Measurements from ENCODE around the gene ACAN. TPM values are rescaled to one million over a fixed set of nuclear protein-coding genes. Genes with fewer than 3 reads are reported as not detected.
A peak's percentile ranks its signal among the peaks of the same experiment; 100 is the strongest.

The ACAN gene
- total RNA-seq, 1 experiment from 2014 or later: 0.50 TPM

GRCh38 chr15:88834211-88834812, 31.1 kb downstream of the ACAN start:
- Histone ChIP-seq H3K56ac (ENCODE audit: insufficient read length, low read depth, low read length) (no peak overlapping the region), H2AFZ (ENCODE audit: low read length) (no peak overlapping the region), H4K20me1 (ENCODE audit: control insufficient read depth, insufficient read depth, insufficient read length) (no peaks in the 10 kb centered on the region), H4K8ac (replicated peaks; ENCODE audit: insufficient read length, low read depth, low read length) (no peak overlapping the region), H3K4ac (ENCODE audit: low read depth, low read length) (no peak overlapping the region), H3K9me3 (ENCODE audit: control insufficient read depth, low read depth, low read length) (no peaks in the 10 kb centered on the region), H3K79me1 (ENCODE audit: insufficient read depth, low read depth, low read length, poor library complexity, severe bottlenecking) (no peaks in the 10 kb centered on the region), H3K4me1 (ENCODE audit: insufficient read depth, low read length) (no peaks in the 10 kb centered on the region), H3K27me3 (ENCODE audit: insufficient read depth, low read length) (no peaks in the 10 kb centered on the region), H3K9ac (ENCODE audit: extremely low read depth, insufficient read length, low read length) (no peak overlapping the region), H3T11ph (ENCODE audit: low read length) (no peak overlapping the region), H3K27ac (ENCODE audit: insufficient read length, low read depth, low read length) (no peak overlapping the region), H3K4me2 (ENCODE audit: insufficient read depth, insufficient read length, low read length) (no peak overlapping the region), H4K91ac (ENCODE audit: insufficient read length, low read depth, low read length) (no peak overlapping the region), H2BK20ac (ENCODE audit: low read depth, low read length, poor library complexity, severe bottlenecking) (no peak overlapping the region), H2BK15ac (ENCODE audit: low read depth, low read length) (no peak overlapping the region), H3K23ac (ENCODE audit: insufficient read length, low read depth, low read length) (no peak overlapping the region), H2AK5ac (ENCODE audit: insufficient read length, low read length) (no peak overlapping the region), H3K14ac (ENCODE audit: insufficient read depth, low read length) (no peak overlapping the region), H2BK5ac (ENCODE audit: insufficient read length, low read length) (no peak overlapping the region), H4K5ac (ENCODE audit: insufficient read length, low read depth, low read length) (no peak overlapping the region), H3K23me2 (ENCODE audit: insufficient read length, low read depth, low read length, poor library complexity, severe bottlenecking) (no peaks in the 10 kb centered on the region), H3K18ac (ENCODE audit: insufficient read length, low read depth, low read length) (no peak overlapping the region), H2BK12ac (ENCODE audit: insufficient read length, low read depth, low read length) (no peak overlapping the region), H3K79me2 (ENCODE audit: insufficient read depth, low read length) (no peaks in the 10 kb centered on the region), H2BK120ac (ENCODE audit: low read depth, low read length, poor library complexity, severe bottlenecking) (no peak overlapping the region)
- H3K9me3 Mint-ChIP-seq: no peaks in the 10 kb centered on the region
- WGBS (ENCODE audit: extremely low coverage, insufficient read length, low lambda C conversion rate): no CpG with 5 or more reads among the region's 14 CpGs
- no peak overlapping the region; a peak in 1 of 7 replicates for H3K27ac Mint-ChIP-seq
- H3K27me3 Mint-ChIP-seq (ENCODE audit: low read depth): peaks cover 7% of the 10 kb centered on the region
- peaks cover 3 to 8% of the 10 kb centered on the region in 2 experiments; a peak in 2 of 4 replicates for H3K4me1 Mint-ChIP-seq
- H3K36me3 Mint-ChIP-seq (ENCODE audit: insufficient read depth in 1 of 3, low read depth in 3 of 3): no peaks in the 10 kb centered on the region
- H3K4me3 Mint-ChIP-seq: no peak overlapping the region
- peak; percentile 72 for DNase-seq
- peak; percentile 84 for TF ChIP-seq CTCF (conservative IDR thresholded peaks at IDR 0.05)
